Midbrain (tissue), 1 donor: ENCODE measurements around the gene RNASE4.

ENCODE experiments used
- DNase-seq: peaks from one replicate; lab custom pipeline; 2025; lab: John Stamatoyannopoulos, UW

RNASE4 gene

DNA sequence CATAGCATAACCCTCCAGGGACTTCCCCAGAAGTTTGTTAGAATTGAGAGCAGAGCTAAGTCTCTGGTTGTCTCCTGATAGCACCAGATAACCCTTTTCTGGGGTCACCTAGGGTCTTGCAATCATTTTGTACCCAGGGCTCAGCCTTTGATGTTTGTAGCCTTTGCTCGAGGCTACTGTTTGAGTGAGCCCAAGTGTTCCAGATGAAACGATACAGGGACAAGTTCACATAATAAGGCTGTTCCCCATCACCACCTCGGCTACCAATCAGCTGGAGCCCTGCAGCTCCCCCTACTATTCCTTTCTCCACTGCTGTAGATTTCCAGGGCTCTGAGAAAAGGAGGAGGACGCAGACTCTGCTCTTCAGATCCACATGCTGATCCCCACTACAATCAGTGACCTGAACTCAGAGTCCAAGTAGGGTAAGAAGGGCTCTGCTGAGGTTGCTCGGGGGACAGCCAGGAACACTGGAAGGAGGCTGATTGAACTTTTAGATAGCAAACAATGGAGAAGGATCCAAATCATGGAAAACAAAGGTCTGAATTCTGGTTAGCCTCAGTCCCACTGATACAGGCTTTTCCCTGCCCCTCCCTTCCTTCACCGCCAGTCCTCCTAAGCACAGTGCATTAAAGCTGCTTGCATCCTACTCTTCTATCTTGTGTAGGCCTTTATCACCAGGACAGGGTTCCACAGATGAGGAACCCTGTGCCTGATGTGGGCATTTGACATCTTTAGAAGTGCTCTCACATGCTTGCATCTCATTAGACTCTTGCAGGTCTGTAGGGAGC is 61.4 kb downstream of the RNASE4 start, which contains the start of gene EDDM3A:
Gene EDDM3A (plus strand): TSS at position 317 of the 788 bp plus-strand sequence. CDS start 1,694 bp downstream, outside the sequence.
- no peak for DNase-seq

- DNase-seq: no peak
These were observed 62.2 kb downstream of the RNASE4 start for GRCh38 chr14:20746566-20746965.

GRCh38 chr14:20748439-20748838 is 64.1 kb downstream of the RNASE4 start:
- DNase-seq: no peak

DNA sequence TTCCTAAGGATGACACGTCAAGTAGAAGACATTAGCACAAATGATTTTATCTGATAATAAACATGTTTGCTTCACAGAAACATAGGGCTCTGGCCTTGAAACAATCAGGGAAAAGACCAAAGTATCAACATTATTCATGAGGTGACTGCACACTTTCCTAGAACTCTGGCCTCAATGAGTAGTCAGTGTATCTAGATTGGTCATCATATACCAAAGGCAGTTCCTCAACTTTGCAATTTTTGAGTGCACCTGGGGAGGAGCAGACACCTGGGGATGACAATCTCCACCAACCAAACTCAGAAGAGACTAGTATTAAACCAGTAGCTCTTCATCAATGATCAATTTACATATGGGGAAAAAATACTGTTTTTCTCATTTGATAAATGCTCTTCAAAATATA is 65.8 kb downstream of the RNASE4 start:
- DNase-seq: no peak
